PFSK-1 (cell line): ENCODE results near the gene DNAH5.

Source experiments
- POLR2AphosphoS5 ChIP-seq: IDR thresholded peaks from 2 replicates; pipeline ENCODE4 v1.6.1; 2012; ENCODE audit warnings: low read depth, mild to moderate bottlenecking, control low read depth, low read length, moderate library complexity
- SIN3A ChIP-seq: IDR thresholded peaks from 2 replicates; pipeline ENCODE4 v1.6.1; 2012; ENCODE audit warnings: mild to moderate bottlenecking, low read length, moderate library complexity, borderline replicate concordance; ENCODE audit not compliant: insufficient read depth
- TAF1 ChIP-seq: IDR thresholded peaks from 2 replicates; pipeline ENCODE4 v1.6.1; 2012; ENCODE audit warnings: low read length, control low read depth, borderline replicate concordance; ENCODE audit not compliant: insufficient read depth
- TF ChIP-seq, protein P1 (sequence below), 2 experiments: IDR thresholded peaks; 2 replicates each; pipeline versions ENCODE4 v1.6.1 to v1.8.0; 2011 to 2012; ENCODE audit warnings: low read depth in 2 of 2, low read length in 2 of 2, control low read depth in 1 of 2, inconsistent platforms in 1 of 2, mild to moderate bottlenecking in 1 of 2, moderate library complexity in 1 of 2; ENCODE audit not compliant: insufficient read depth in 1 of 2

- TF ChIP-seq POLR2AphosphoS5 = no peak
- TF ChIP-seq, protein P1, sequence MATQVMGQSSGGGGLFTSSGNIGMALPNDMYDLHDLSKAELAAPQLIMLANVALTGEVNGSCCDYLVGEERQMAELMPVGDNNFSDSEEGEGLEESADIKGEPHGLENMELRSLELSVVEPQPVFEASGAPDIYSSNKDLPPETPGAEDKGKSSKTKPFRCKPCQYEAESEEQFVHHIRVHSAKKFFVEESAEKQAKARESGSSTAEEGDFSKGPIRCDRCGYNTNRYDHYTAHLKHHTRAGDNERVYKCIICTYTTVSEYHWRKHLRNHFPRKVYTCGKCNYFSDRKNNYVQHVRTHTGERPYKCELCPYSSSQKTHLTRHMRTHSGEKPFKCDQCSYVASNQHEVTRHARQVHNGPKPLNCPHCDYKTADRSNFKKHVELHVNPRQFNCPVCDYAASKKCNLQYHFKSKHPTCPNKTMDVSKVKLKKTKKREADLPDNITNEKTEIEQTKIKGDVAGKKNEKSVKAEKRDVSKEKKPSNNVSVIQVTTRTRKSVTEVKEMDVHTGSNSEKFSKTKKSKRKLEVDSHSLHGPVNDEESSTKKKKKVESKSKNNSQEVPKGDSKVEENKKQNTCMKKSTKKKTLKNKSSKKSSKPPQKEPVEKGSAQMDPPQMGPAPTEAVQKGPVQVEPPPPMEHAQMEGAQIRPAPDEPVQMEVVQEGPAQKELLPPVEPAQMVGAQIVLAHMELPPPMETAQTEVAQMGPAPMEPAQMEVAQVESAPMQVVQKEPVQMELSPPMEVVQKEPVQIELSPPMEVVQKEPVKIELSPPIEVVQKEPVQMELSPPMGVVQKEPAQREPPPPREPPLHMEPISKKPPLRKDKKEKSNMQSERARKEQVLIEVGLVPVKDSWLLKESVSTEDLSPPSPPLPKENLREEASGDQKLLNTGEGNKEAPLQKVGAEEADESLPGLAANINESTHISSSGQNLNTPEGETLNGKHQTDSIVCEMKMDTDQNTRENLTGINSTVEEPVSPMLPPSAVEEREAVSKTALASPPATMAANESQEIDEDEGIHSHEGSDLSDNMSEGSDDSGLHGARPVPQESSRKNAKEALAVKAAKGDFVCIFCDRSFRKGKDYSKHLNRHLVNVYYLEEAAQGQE (IDR thresholded peaks at IDR 0.05; ENCODE audit: insufficient read depth in 1 of 2, low read depth in 2 of 2, low read length in 2 of 2) = no peak
- TF ChIP-seq TAF1 = no peak
- TF ChIP-seq SIN3A = no peak
Observed at GRCh38 chr5:13944560-13945199, at the start of gene DNAH5.
